ENCODE data around the gene ZNF574. TPM values are rescaled to one million over a fixed set of nuclear protein-coding genes. Genes with fewer than 3 reads are reported as not detected.

Gene ZNF574
- polyA plus RNA-seq, 2 donors = 6.5 to 8.9 TPM

DNA sequence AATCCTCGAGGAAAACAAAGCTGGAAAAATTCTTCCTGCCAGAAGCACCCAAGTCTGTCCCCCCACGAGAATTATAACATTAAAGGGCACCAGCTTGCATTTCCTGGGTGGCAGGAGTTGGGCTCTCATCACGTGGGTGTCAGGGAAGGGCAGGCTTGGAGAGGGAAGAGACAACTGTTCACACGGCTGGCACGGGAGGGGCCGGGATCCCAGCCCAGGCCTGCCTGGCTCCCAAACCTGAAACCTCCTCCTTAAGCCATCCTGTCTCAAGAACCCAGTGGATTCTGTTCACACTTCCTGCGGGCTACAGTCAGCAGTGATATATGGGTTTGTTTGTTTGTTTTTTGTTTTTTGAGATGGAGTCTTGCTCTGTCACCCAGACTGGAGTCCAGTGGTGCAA is 18.1 kb upstream of the ZNF574 start:
- peak overlapping the region in 1 of 2 donors; percentile 27 for H3K27ac ChIP-seq (ENCODE audit: low read depth in 2 of 2, low read length in 1 of 2)
- peaks cover 0 to 10% of the 10 kb centered on the region in 2 donors for H3K4me1 ChIP-seq (ENCODE audit: control insufficient read depth in 2 of 2, insufficient read depth in 2 of 2, low read length in 1 of 2)
- H3K9me3 ChIP-seq (ENCODE audit: control insufficient read depth in 2 of 2, insufficient read depth in 1 of 2, low read depth in 1 of 2, low read length in 1 of 2) = no peaks in the 10 kb centered on the region
- H3K4me3 ChIP-seq (ENCODE audit: low read depth in 1 of 2, low read length in 2 of 2) = no peak overlapping the region
- H3K36me3 ChIP-seq (ENCODE audit: control insufficient read depth in 2 of 2, insufficient read depth in 2 of 2, low read length in 1 of 2) = no peaks in the 10 kb centered on the region
- 38 to 48% methylated on average over 7 of the region's 7 CpGs for WGBS, 2 donors
- H3K27me3 ChIP-seq (ENCODE audit: control insufficient read depth in 1 of 2, insufficient read depth in 2 of 2, low read length in 2 of 2) = no peaks in the 10 kb centered on the region

DNA sequence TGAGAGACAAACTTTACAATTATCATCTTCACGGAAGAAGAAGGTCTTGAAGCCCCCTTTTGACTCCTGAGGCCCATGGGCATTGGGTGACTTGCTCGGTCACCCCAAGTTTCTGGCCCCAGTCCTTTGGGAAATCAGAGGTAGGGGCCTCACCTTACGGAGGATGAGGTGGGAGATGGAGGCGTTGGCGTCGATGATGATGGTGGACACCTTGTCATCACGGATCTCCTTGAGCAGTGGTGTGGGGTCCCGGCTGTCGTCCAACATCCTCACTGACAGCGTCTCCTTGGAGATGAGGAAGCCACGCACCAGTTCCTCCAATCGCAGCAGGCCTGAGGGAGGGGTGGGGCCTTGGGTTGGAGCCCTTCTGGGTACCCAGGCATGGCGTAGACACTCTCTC is 16.8 kb upstream of the ZNF574 start:
- Histone ChIP-seq H3K36me3 (ENCODE audit: control insufficient read depth in 2 of 2, insufficient read depth in 2 of 2, low read length in 1 of 2) (no peaks in the 10 kb centered on the region), H3K27ac (ENCODE audit: low read depth in 2 of 2, low read length in 1 of 2) (no peak overlapping the region)
- WGBS, 2 donors = 94% methylated on average over 13 of the region's 13 CpGs

DNA sequence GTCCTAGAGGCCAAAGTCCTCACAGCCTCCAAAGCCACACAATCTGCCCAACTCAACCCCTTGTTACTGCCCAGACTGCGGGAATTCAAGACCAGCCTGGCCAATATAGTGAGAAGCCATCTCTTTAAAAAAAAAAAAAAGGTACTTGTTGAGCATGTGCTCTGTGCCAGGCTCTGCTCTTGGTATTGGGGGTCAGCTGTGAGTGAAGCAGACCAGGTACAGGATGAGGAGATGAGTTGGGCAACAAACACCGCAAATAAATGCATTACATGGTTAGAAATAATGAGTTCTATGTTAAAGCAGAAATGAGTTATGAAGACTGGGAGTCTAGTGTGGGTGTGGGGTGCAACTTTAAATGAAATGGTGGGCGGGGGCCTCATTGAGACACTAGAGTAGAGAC is 15.8 kb upstream of the ZNF574 start:
- Histone ChIP-seq H3K27me3 (ENCODE audit: control insufficient read depth in 1 of 2, insufficient read depth in 2 of 2, low read length in 2 of 2) (no peaks in the 10 kb centered on the region), H3K27ac (ENCODE audit: low read depth in 2 of 2, low read length in 1 of 2) (no peak overlapping the region), H3K36me3 (ENCODE audit: control insufficient read depth in 2 of 2, insufficient read depth in 2 of 2, low read length in 1 of 2) (no peaks in the 10 kb centered on the region), H3K4me1 (ENCODE audit: control insufficient read depth in 2 of 2, insufficient read depth in 2 of 2, low read length in 1 of 2) (no peaks in the 10 kb centered on the region), H3K9me3 (ENCODE audit: control insufficient read depth in 2 of 2, insufficient read depth in 1 of 2, low read depth in 1 of 2, low read length in 1 of 2) (no peaks in the 10 kb centered on the region), H3K4me3 (ENCODE audit: low read depth in 1 of 2, low read length in 2 of 2) (no peak overlapping the region)
- WGBS, 2 donors = 90 to 92% methylated on average over 3 of the region's 3 CpGs

More for the DNA sequence above, 16.8 kb upstream of the ZNF574 start:
- Histone ChIP-seq H3K27me3 (ENCODE audit: control insufficient read depth in 1 of 2, insufficient read depth in 2 of 2, low read length in 2 of 2) (no peaks in the 10 kb centered on the region), H3K4me3 (ENCODE audit: low read depth in 1 of 2, low read length in 2 of 2) (no peak overlapping the region), H3K4me1 (ENCODE audit: control insufficient read depth in 2 of 2, insufficient read depth in 2 of 2, low read length in 1 of 2) (no peaks in the 10 kb centered on the region), H3K9me3 (ENCODE audit: control insufficient read depth in 2 of 2, insufficient read depth in 1 of 2, low read depth in 1 of 2, low read length in 1 of 2) (no peaks in the 10 kb centered on the region)

DNA sequence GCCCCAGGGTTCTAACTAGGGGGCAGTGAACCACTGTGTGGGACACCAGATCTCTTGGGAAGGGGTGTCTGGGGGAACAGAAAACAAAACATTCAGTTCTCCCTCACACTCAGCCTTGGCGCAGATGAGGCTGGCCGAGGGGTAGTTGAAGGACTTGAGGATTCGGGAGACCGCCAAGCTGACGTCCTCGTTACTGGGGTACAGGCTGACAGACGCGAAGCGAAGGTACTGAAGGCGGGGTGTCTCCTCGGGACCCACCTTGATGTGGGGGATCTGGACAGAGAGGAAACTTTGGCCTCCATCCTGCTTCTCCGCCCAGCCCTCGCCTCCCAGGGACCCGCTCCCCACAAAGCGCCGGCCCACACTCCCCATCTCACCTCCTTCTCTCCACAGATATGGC is 13.6 kb upstream of the ZNF574 start:
- Histone ChIP-seq H3K4me1 (ENCODE audit: control insufficient read depth in 2 of 2, insufficient read depth in 2 of 2, low read length in 1 of 2) (peaks cover 0 to 6% of the 10 kb centered on the region in 2 donors), H3K4me3 (ENCODE audit: low read depth in 1 of 2, low read length in 2 of 2) (no peak overlapping the region), H3K27me3 (ENCODE audit: control insufficient read depth in 1 of 2, insufficient read depth in 2 of 2, low read length in 2 of 2) (no peaks in the 10 kb centered on the region), H3K36me3 (ENCODE audit: control insufficient read depth in 2 of 2, insufficient read depth in 2 of 2, low read length in 1 of 2) (no peaks in the 10 kb centered on the region), H3K27ac (ENCODE audit: low read depth in 2 of 2, low read length in 1 of 2) (no peak overlapping the region), H3K9me3 (ENCODE audit: control insufficient read depth in 2 of 2, insufficient read depth in 1 of 2, low read depth in 1 of 2, low read length in 1 of 2) (no peaks in the 10 kb centered on the region)
- 95 to 96% methylated on average over 16 of the region's 16 CpGs for WGBS, 2 donors

DNA sequence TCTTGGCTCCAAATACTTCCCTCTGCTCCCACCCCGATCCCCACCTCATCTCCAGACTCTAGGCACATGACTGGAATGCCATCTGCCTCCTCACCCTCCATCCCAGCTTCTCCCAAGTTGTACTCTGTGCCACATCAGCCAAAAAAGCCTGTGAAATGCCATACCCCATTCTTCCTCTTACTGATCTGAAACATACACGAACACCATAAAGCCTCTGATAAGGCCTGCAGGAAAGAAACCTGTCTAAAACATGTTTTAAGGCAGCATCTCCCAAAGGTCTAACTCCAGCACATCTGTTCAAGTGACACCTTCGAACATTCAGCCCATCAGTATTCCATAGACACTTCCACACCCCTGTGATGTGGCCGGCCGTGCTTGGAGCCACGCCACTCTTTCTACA is 11.5 kb upstream of the ZNF574 start:
- no peaks in the 10 kb centered on the region for H3K36me3 ChIP-seq (ENCODE audit: control insufficient read depth in 2 of 2, insufficient read depth in 2 of 2, low read length in 1 of 2)
- H3K4me1 ChIP-seq (ENCODE audit: control insufficient read depth in 2 of 2, insufficient read depth in 2 of 2, low read length in 1 of 2) = peaks cover 0 to 6% of the 10 kb centered on the region in 2 donors
- H3K27ac ChIP-seq (ENCODE audit: low read depth in 2 of 2, low read length in 1 of 2) = no peak overlapping the region
- H3K4me3 ChIP-seq (ENCODE audit: low read depth in 1 of 2, low read length in 2 of 2) = no peak overlapping the region
- no peaks in the 10 kb centered on the region for H3K27me3 ChIP-seq (ENCODE audit: control insufficient read depth in 1 of 2, insufficient read depth in 2 of 2, low read length in 2 of 2)
- no peaks in the 10 kb centered on the region for H3K9me3 ChIP-seq (ENCODE audit: control insufficient read depth in 2 of 2, insufficient read depth in 1 of 2, low read depth in 1 of 2, low read length in 1 of 2)
- WGBS, 2 donors = 83 to 88% methylated on average over 6 of the region's 6 CpGs

DNA sequence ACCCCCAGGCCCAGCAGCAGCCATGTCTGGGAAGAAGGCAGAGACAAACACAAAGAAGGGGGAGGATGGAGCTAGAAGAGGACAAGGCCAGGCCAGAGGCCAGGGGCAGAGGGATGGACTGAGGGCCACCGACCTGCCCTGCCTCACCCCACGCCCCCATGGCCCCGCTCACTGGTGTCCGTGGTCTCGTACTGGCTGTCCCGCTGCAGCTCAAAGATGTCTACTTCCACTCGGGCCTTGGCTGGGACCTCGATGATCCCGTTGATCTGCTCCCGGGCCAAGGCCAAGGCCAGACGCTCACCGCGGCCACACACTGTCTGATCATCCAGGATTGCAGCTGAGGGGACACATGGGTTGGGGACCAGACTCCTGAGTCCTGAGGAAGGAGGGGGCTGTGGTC is 10.9 kb upstream of the ZNF574 start:
- H3K27ac ChIP-seq (ENCODE audit: low read depth in 2 of 2, low read length in 1 of 2) = no peak overlapping the region
- 90% methylated on average over 13 of the region's 13 CpGs for WGBS, 2 donors
- H3K4me1 ChIP-seq (ENCODE audit: control insufficient read depth in 2 of 2, insufficient read depth in 2 of 2, low read length in 1 of 2) = peaks cover 0 to 6% of the 10 kb centered on the region in 2 donors
- H3K36me3 ChIP-seq (ENCODE audit: control insufficient read depth in 2 of 2, insufficient read depth in 2 of 2, low read length in 1 of 2) = no peaks in the 10 kb centered on the region
- no peaks in the 10 kb centered on the region for H3K27me3 ChIP-seq (ENCODE audit: control insufficient read depth in 1 of 2, insufficient read depth in 2 of 2, low read length in 2 of 2)
- H3K9me3 ChIP-seq (ENCODE audit: control insufficient read depth in 2 of 2, insufficient read depth in 1 of 2, low read depth in 1 of 2, low read length in 1 of 2) = no peaks in the 10 kb centered on the region
- H3K4me3 ChIP-seq (ENCODE audit: low read depth in 1 of 2, low read length in 2 of 2) = no peak overlapping the region

DNA sequence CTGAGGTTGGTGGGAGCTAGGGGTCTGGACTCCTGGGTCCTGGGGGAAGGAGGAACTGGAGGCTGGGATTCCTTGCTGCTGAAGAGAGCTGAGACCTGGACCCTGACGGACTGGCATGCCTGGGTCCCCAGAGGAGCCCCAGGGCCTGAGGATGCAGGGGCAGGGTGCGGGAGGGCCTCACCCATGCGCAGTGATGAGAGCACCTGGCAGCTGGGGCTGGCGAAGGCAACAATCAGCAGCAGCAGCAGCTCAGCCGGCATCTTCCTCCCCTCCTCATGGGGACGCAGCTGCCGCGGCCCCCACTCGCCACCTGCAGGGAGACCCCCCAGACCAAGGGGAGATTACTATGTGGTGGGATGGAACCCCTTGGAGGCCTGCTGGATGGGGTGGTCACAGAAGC is 10.5 kb upstream of the ZNF574 start:
- 92 to 93% methylated on average over 9 of the region's 9 CpGs for WGBS, 2 donors
- Histone ChIP-seq H3K4me3 (ENCODE audit: low read depth in 1 of 2, low read length in 2 of 2) (no peak overlapping the region), H3K36me3 (ENCODE audit: control insufficient read depth in 2 of 2, insufficient read depth in 2 of 2, low read length in 1 of 2) (no peaks in the 10 kb centered on the region), H3K27ac (ENCODE audit: low read depth in 2 of 2, low read length in 1 of 2) (no peak overlapping the region), H3K27me3 (ENCODE audit: control insufficient read depth in 1 of 2, insufficient read depth in 2 of 2, low read length in 2 of 2) (no peaks in the 10 kb centered on the region), H3K9me3 (ENCODE audit: control insufficient read depth in 2 of 2, insufficient read depth in 1 of 2, low read depth in 1 of 2, low read length in 1 of 2) (no peaks in the 10 kb centered on the region), H3K4me1 (ENCODE audit: control insufficient read depth in 2 of 2, insufficient read depth in 2 of 2, low read length in 1 of 2) (peaks cover 0 to 6% of the 10 kb centered on the region in 2 donors)

DNA sequence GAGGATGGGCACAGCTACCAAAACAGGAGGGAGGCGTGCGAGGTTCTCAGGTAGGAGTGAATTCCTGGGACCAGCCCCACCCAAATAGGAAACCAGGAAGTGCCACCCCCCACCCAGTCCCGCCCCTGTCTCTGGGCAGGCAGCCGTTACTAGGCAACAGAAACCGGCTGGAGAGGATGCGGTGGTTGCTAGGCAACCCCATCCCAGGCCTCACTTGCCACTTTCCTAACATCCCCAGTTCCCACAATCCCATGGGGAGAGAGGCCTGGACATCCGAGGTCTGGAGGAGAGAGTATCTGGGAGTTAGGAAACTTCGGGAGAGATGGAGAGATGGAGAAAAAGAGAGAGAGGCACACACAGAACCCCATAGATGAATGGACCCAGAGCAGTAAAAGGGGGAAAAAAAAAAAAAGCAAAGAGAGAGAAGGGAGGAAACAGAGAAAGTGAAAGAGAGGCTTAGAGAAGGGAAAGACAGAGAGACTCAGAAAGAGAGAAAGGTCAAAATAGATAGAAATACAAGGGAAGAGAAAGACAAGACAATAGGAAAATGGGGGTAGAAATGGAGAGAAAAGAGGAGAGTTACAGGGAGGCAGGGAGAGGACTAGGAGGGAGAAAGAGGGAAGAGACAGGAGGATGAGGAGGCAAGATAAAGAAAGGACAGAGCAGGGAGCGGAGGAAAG is 9.8 kb upstream of the ZNF574 start:
- Histone ChIP-seq H3K27me3 (ENCODE audit: control insufficient read depth in 1 of 2, insufficient read depth in 2 of 2, low read length in 2 of 2) (no peaks in the 10 kb centered on the region), H3K4me3 (ENCODE audit: low read depth in 1 of 2, low read length in 2 of 2) (no peak overlapping the region), H3K9me3 (ENCODE audit: control insufficient read depth in 2 of 2, insufficient read depth in 1 of 2, low read depth in 1 of 2, low read length in 1 of 2) (no peaks in the 10 kb centered on the region), H3K4me1 (ENCODE audit: control insufficient read depth in 2 of 2, insufficient read depth in 2 of 2, low read length in 1 of 2) (peaks cover 0 to 6% of the 10 kb centered on the region in 2 donors), H3K27ac (ENCODE audit: low read depth in 2 of 2, low read length in 1 of 2) (no peak overlapping the region), H3K36me3 (ENCODE audit: control insufficient read depth in 2 of 2, insufficient read depth in 2 of 2, low read length in 1 of 2) (no peaks in the 10 kb centered on the region)
- WGBS, 2 donors = 40 to 43% methylated on average over 9 of the region's 9 CpGs

DNA sequence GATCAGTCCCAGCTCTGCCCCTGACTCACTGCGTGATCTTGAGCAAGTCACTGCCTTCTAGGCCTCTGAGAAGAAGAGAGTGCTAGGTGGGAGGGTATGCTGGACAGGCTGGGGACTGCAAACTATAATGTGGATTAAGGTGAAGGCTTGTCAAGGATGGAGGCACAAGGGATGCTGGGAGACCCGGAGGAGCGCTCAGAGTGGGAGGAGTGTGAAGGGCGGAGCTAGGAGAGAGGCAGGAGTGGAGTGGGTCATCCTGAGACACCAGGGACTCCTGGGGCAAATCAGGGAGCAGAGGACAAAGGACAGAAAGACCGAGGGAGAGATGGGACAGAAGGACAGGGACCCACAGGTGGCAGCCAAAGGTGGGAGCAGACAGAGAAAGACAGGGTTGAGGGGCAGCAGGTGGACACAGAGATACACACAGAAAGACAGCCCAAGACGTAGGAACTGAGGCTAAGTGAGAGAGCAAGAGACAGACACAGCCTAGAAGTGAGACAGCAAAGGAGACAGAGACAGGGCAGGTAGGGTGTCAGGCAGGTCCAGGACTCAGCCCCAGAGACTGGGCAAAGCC is 8.6 kb upstream of the ZNF574 start:
- no peak overlapping the region for H3K4me3 ChIP-seq (ENCODE audit: low read depth in 1 of 2, low read length in 2 of 2)
- 62 to 76% methylated on average over 6 of the region's 6 CpGs for WGBS, 2 donors
- H3K36me3 ChIP-seq (ENCODE audit: control insufficient read depth in 2 of 2, insufficient read depth in 2 of 2, low read length in 1 of 2) = no peaks in the 10 kb centered on the region
- no peaks in the 10 kb centered on the region for H3K27me3 ChIP-seq (ENCODE audit: control insufficient read depth in 1 of 2, insufficient read depth in 2 of 2, low read length in 2 of 2)
- H3K4me1 ChIP-seq (ENCODE audit: control insufficient read depth in 2 of 2, insufficient read depth in 2 of 2, low read length in 1 of 2) = peaks cover 0 to 6% of the 10 kb centered on the region in 2 donors
- no peaks in the 10 kb centered on the region for H3K9me3 ChIP-seq (ENCODE audit: control insufficient read depth in 2 of 2, insufficient read depth in 1 of 2, low read depth in 1 of 2, low read length in 1 of 2)
- H3K27ac ChIP-seq (ENCODE audit: low read depth in 2 of 2, low read length in 1 of 2) = no peak overlapping the region

DNA sequence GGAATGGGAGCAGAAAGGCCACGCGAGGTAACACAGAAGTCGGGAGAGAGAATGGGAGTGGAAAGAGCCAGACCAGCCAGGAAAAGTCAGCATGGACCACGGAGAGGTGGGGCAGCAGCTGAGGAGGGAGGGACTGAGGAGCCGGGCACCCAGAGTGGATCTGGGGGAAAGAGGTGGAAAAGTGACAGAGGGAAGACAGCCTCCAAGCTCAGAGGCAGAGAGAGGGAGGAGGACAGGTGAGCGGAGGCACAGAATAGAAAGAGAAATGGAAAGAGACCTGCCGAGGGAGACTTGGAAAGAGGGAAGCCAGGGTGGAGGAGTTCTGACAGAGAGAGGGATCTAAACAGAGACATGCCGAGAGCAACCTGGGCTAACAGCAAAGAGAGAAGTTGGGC is 7.6 kb upstream of the ZNF574 start:
- Histone ChIP-seq H3K4me1 (ENCODE audit: control insufficient read depth in 2 of 2, insufficient read depth in 2 of 2, low read length in 1 of 2) (peaks cover 0 to 6% of the 10 kb centered on the region in 2 donors), H3K27me3 (ENCODE audit: control insufficient read depth in 1 of 2, insufficient read depth in 2 of 2, low read length in 2 of 2) (no peaks in the 10 kb centered on the region), H3K9me3 (ENCODE audit: control insufficient read depth in 2 of 2, insufficient read depth in 1 of 2, low read depth in 1 of 2, low read length in 1 of 2) (no peaks in the 10 kb centered on the region), H3K4me3 (ENCODE audit: low read depth in 1 of 2, low read length in 2 of 2) (no peak overlapping the region), H3K36me3 (ENCODE audit: control insufficient read depth in 2 of 2, insufficient read depth in 2 of 2, low read length in 1 of 2) (no peaks in the 10 kb centered on the region), H3K27ac (ENCODE audit: low read depth in 2 of 2, low read length in 1 of 2) (no peak overlapping the region)
- WGBS, 2 donors = 51 to 52% methylated on average over 8 of the region's 8 CpGs
